Testis (tissue), 2 donors: ENCODE data around the gene MROH2A.

ENCODE experiments used
- CTCF ChIP-seq, 3 experiments: fragments of 450-650 bp in 2 of 3; fragments of 200-600 bp in 1 of 3; sonication (generic) in 1 of 3; IDR thresholded peaks; one replicate each; pipeline ENCODE4 v1.5.1; 2016 to 2019; ENCODE audit warnings: antibody characterized with exemption in 3 of 3, mild to moderate bottlenecking in 2 of 3, moderate library complexity in 1 of 3
- POLR2A ChIP-seq: fragments of 450-650 bp; IDR thresholded peaks from one replicate; pipeline ENCODE4 v1.6.1; 2017; ENCODE audit warnings: antibody characterized with exemption, mild to moderate bottlenecking, moderate library complexity

- TF ChIP-seq CTCF (IDR thresholded peaks at IDR 0.05) (no peak), POLR2A (no peak)
Measured at GRCh38 chr2:233740870-233741269, 37.3 kb upstream of the MROH2A start.
